C4-2B (cell line): ENCODE measurements around the gene GLYATL3.

Experiments
- H3K27ac ChIP-seq: fragments of 450-650 bp; 2 replicates; pipeline ENCODE4 v1.5.1; 2017
- ZFX ChIP-seq: fragments of 450-650 bp; IDR thresholded peaks from 2 replicates; pipeline ENCODE4 v1.6.1; 2017
- TF ChIP-seq, protein P1 (sequence below): fragments of 450-650 bp; conservative IDR thresholded peaks from 2 replicates; pipeline ENCODE4 v1.5.1; 2017; ENCODE audit warnings: mild to moderate bottlenecking

The GLYATL3 gene

DNA sequence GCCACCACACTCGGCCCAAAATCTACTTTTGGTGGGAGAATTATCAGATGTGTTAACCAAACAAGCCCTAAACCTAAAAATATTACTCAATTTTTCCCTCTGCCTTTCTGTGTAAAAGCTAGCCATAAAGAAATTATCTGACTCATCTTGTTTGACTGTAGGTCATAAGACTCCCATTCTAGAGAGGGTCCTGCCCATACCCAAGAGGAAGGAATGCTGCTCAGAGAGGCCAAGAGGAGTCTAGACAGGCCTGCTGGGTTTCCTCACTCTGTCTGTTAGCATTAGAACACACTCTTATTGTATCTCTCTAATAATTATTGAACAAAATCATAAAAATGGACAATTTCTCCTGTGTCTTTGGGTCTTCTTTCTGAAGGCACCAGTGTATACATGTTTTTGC, 76.9 kb downstream of the GLYATL3 start:
- no peak overlapping the region for H3K27ac ChIP-seq
- TF ChIP-seq, protein P1, sequence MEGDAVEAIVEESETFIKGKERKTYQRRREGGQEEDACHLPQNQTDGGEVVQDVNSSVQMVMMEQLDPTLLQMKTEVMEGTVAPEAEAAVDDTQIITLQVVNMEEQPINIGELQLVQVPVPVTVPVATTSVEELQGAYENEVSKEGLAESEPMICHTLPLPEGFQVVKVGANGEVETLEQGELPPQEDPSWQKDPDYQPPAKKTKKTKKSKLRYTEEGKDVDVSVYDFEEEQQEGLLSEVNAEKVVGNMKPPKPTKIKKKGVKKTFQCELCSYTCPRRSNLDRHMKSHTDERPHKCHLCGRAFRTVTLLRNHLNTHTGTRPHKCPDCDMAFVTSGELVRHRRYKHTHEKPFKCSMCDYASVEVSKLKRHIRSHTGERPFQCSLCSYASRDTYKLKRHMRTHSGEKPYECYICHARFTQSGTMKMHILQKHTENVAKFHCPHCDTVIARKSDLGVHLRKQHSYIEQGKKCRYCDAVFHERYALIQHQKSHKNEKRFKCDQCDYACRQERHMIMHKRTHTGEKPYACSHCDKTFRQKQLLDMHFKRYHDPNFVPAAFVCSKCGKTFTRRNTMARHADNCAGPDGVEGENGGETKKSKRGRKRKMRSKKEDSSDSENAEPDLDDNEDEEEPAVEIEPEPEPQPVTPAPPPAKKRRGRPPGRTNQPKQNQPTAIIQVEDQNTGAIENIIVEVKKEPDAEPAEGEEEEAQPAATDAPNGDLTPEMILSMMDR: no peak
- no peak for TF ChIP-seq ZFX
